ES-I3 (cell line): ENCODE results near the gene ALDH1A3.

Source experiments
- H3K36me3 ChIP-seq: 2 replicates; pipeline ENCODE4 v1.6.1; 2013; ENCODE audit warnings: mild to moderate bottlenecking, low read length, control low read depth, moderate library complexity; ENCODE audit not compliant: insufficient read depth
- H3K4me1 ChIP-seq: 2 replicates; pipeline ENCODE4 v1.6.1; 2013; ENCODE audit warnings: mild to moderate bottlenecking, control low read depth, low read length; ENCODE audit not compliant: insufficient read depth
- H3K9ac ChIP-seq: 2 replicates; pipeline ENCODE4 v1.6.1; 2013; ENCODE audit warnings: low read depth, mild to moderate bottlenecking, low read length, moderate library complexity
- H3K9me3 ChIP-seq: 2 replicates; pipeline ENCODE4 v1.6.1; 2013; ENCODE audit warnings: mild to moderate bottlenecking, low read length, moderate library complexity; ENCODE audit not compliant: control insufficient read depth, insufficient read depth

Gene ALDH1A3

DNA sequence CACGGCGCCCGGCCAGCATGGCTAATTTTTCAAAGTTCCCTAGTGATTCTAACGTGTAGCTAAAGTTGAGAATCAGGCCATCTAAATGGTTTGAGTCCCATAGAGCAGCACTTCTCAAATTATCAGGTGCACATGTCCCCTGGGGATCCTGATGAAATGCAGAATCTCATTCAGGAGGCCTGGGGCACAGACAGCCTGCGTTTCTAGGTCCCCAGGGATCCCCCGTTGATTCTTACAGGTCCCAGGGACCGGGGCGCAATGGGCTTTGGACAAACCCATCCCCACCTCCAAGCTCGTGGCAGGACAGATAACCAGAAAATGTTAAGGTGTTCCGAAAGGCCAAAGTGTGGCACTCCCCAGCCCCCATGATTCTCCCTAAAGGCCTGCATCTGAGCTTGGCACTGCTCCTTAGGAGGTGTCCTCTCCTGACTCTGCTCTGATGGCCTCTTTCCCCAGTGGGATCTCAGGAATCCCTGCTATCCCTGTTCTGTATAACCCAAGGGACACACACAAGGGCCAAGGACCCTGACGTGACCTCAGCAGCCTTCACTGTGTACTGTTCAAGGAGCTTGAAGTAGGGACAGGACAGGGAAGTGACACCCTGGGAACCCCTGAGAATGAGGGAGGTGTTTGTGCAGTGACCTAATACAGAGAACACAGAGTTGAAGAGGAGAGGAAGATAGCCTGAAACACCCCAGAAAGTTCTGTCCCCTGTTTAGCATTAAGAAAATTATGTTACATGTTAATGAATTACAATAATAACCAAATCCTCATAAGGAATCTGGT, 47.5 kb downstream of the ALDH1A3 start:
- Histone ChIP-seq H3K36me3 (no peaks in the 10 kb centered on the region), H3K4me1 (no peaks in the 10 kb centered on the region; the same call in 1 of the 2 replicates), H3K9ac (no peak overlapping the region), H3K9me3 (no peaks in the 10 kb centered on the region)

DNA sequence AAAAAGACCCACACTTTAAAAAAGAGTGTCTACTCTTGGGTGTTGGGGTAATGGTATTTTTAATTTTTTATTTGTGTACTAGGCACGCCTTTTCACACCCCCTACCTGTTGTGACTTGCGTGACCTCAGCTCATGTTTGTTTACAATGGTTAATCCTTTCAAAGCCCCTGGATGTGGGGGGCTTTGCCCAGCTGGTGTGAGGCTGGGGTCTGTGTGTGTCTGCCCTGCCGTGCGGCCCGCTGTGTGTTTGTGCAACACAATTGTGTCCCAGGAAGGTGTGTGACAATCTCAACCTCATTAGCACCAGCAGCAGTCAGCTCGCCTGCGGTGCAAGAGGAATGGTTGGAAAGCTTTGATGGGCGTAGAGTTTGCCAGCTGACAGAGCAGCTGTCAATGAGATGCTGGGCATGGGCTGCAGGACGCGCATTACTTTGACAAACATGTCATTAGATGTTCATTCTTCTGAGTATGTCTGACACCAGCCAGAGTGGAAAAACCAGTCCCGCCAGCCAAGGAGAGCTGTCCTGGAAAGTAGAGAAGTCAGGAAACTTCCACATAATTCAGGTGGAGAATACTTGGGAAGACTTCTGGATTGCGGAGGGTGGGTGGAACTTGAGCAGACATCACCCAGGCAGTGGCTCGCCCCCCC, 49.1 kb downstream of the ALDH1A3 start:
- H3K9ac ChIP-seq: no peak overlapping the region

DNA sequence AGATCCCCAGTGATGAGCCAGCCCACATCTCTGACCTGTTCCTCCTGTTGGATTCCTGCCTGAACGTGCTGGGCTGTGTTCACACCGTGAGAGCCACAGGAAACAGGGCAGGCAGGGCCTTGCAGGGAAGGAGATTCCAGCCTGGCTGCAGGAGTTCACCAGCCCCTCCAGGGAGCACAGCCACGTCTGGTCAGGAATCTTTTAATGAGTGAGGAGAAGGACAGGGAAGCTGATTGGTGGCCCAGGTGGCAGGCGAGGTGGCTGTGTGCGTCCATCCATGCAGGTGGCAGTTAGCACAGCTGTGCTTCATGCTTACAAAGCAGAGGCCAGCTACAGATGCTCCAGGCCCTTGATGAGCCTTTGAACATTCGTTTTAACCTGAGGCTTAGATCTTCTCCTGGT, 50.0 kb downstream of the ALDH1A3 start:
- H3K9me3 ChIP-seq: no peaks in the 10 kb centered on the region
- no peaks in the 10 kb centered on the region for H3K36me3 ChIP-seq
- peaks cover 9% of the 10 kb centered on the region; the same call in 1 of the 2 replicates for H3K4me1 ChIP-seq
- H3K9ac ChIP-seq: no peak overlapping the region

More for the DNA sequence above, 49.1 kb downstream of the ALDH1A3 start:
- peaks cover 9% of the 10 kb centered on the region; the same call in 1 of the 2 replicates for H3K4me1 ChIP-seq
- H3K36me3 ChIP-seq: no peaks in the 10 kb centered on the region
- H3K9me3 ChIP-seq: no peaks in the 10 kb centered on the region

DNA sequence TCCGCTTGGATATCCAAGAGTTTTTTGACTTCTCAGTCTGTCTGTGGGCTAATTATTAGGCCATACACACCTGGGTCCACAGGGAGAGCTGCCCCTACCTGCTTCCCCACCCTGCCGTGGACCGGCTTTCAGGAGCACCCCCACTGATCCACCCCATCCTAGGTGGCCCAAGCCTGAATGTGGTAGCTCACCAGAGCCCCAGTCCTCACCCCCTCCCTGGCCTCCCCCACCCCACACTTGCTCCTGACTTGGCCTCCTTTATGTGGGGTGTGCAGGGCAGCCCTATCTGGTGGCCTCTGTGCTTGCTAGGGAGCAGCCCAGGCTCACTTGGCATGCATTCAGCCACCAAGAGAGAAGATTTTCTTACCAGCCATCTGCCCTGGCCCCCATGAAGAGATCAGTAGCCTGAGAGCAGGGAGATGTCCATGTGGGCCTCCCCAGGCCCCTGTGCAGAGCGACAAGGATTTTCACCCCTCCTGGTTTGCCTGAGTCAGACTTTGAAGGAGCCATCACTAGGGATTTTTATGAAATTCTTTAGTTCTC, 50.7 kb downstream of the ALDH1A3 start:
- Histone ChIP-seq H3K9ac (no peak overlapping the region), H3K4me1 (peaks cover 9% of the 10 kb centered on the region; the same call in 1 of the 2 replicates), H3K9me3 (no peaks in the 10 kb centered on the region), H3K36me3 (no peaks in the 10 kb centered on the region)

DNA sequence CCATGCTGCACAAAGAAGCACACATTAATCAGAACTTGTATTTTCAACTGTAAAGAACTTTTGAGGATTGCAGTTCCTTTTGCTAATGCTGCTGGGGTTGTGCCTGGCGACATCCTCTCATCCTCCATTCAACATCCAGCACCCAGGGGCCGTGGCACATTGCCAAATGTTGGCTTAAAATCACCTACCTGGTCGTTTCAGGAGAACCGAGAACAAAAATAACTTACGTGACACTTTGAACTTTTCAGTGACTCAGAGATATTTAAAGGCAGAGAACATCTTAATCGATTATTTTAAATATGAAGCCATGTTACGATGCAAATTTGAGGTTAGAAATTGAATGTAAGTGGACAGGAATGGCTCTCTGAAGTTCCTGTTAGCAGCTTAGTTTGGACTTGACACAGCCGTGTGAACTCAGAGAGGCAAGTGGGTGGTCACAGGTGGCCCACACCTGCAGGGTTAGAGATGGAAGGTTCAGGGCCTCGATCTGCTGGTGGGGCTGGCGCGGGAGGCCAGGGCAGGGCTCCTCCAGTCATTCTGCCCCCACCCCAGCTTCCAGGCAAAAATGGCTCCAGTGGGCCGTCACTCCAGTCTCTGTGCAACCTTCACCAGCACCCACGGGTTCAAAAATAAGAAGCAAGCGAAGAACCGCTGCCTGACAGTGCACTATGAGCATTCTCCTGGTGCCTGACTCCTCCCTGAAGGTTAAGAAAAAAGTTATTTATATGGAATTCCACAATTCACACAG, 51.7 kb downstream of the ALDH1A3 start:
- no peak overlapping the region for H3K9ac ChIP-seq
- H3K36me3 ChIP-seq: no peaks in the 10 kb centered on the region
- H3K9me3 ChIP-seq: no peaks in the 10 kb centered on the region
- peaks cover 9% of the 10 kb centered on the region; the same call in 1 of the 2 replicates for H3K4me1 ChIP-seq

DNA sequence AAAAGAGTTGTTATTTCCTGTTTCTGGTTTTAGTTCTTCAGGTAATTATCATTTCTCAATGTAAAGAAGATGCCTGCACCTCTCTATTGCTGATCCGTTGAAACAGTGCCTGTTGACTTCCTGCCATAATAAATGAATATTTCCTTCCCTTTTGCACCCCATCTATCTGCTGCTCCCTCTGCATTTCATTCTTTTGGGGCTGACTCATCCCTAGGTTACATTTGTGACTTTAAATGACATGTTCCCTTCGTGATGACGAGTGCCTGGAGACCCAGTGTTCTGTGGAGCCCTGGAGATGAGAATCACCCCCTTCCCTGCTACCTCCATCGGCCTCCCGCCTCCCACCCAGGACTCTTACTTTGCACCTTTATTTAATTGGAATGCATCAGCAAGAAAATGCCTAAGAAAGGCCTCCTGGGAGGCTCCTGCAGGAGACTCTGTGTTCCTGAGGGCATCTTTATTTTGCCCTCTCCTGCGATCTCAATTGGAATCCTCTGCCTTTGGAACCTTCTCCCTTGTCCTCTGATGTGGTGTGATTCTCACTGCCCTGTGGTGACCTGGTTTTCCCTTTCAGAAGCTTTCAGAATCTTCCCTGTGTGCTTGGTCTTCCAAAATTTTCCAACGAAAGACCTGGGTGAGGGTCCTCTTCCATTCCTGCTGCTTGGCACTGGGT, 53.2 kb downstream of the ALDH1A3 start:
- Histone ChIP-seq H3K9ac (no peak overlapping the region), H3K9me3 (no peaks in the 10 kb centered on the region), H3K36me3 (no peaks in the 10 kb centered on the region), H3K4me1 (peaks cover 9% of the 10 kb centered on the region; the same call in 1 of the 2 replicates)

DNA sequence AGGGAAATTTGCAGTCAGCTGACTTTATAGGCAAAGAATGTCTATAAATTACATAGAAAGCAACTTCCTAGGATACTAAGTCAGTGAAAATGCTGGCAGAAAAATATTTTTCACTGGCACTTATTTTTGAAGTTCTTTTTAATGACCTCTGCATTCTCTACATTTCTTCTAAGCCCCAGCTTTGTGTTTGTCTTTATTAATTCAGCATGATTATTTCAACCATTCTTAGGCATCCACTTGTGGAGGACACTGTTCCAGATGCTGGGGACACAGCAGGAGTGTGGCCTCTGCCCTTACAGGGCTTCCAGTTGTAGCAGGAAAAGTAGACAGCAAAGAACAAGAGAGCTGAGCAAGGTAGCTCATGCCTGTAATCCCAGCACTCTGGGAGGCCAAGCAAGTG, 54.5 kb downstream of the ALDH1A3 start:
- peaks cover 9% of the 10 kb centered on the region; the same call in 1 of the 2 replicates for H3K4me1 ChIP-seq
- no peaks in the 10 kb centered on the region for H3K36me3 ChIP-seq
- H3K9me3 ChIP-seq: no peaks in the 10 kb centered on the region
- no peak overlapping the region for H3K9ac ChIP-seq

DNA sequence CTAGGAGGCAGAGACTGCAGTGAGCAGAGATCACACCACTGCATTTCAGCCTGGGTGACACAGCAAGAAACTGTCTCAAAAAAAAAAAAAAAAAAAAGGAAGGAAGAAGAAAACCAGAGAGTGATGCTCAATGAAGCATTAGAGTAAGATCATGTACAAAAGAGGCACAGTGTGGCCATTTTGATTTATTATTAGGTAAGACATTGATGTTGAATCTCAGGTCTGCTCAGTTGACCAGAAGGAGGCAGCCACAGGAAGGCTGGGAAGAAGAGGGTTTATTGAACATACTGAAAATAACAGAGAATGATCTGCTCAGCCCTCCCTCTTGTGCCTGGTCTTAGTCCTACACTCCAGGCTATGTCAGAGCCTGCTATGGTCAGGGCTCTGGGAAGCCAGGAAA, 55.1 kb downstream of the ALDH1A3 start:
- no peak overlapping the region for H3K9ac ChIP-seq
- H3K9me3 ChIP-seq: no peaks in the 10 kb centered on the region
- H3K36me3 ChIP-seq: no peaks in the 10 kb centered on the region
- H3K4me1 ChIP-seq: peaks cover 9% of the 10 kb centered on the region; the same call in 1 of the 2 replicates

DNA sequence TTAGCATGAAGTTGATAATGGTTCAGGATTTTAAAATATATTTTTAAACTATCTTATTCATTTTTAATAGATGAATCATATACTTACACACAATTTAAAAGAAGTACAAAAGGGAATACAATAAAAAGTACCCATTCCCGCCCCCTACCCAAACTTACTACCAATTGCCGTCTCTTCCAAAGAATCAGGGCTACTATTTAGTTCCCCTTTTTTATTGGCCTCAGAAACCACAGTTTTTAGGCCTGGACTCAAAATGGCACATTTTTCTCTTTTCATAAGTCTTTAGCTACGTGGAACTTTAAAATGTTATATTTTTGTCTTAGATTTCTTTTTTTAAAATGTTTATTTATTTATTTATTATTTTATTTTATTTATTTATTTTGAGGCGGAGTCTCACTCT, 57.5 kb downstream of the ALDH1A3 start:
- H3K9me3 ChIP-seq: no peaks in the 10 kb centered on the region
- H3K9ac ChIP-seq: no peak overlapping the region
- peaks cover 9% of the 10 kb centered on the region; the same call in 1 of the 2 replicates for H3K4me1 ChIP-seq
- H3K36me3 ChIP-seq: no peaks in the 10 kb centered on the region

DNA sequence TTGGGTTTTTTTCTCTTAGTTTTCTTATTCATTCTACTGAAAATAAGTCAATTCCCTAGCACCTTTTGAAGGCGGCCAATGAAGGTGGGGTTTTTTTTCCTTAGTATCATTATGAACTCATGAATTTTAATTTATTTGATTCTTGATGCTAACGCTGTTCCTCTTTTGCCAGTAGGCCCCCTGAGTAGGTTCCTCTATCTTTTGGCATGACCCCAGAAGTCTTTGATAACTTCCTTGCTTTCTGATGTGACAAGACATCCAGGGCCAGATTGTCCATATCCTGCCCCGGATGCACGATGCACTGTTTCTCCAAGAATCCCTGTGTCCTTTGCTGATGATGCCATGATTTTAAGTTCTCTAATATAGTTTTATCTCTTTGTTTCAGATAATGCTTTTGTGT, 60.2 kb downstream of the ALDH1A3 start:
- Histone ChIP-seq H3K4me1 (no peaks in the 10 kb centered on the region), H3K9me3 (no peaks in the 10 kb centered on the region), H3K9ac (no peak overlapping the region), H3K36me3 (no peaks in the 10 kb centered on the region)

DNA sequence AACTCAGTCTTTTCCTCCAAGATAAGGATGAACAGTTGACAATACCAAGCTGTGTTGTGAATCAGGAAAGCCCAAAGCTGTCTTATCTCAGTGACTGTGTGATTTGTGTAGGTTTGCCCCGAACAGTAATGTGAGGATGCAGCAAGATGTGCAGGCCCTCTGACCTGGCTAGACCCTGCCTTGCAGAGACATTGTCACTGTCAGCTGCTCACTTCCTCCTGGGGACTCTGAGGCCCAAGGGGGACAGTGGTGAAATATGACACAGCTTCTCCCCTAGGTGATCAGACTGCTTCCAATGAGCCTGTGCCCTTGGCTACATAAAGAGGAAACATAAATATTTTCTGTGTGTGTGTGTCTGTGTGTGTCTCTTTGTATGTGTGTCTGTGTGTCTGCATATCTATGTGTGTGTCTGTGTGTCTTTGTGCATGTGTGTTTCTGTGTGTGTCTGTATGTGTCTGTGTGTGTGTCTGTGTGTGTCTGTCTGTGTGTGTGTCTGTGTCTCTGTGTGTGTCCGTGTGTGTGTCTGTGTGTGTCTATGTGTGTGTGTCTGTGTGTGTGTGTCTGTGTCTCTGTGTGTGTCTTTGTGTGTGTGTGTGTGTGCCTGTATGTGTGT, 61.2 kb downstream of the ALDH1A3 start:
- no peak overlapping the region for H3K9ac ChIP-seq
- H3K4me1 ChIP-seq: no peaks in the 10 kb centered on the region
- no peaks in the 10 kb centered on the region for H3K9me3 ChIP-seq
- no peaks in the 10 kb centered on the region for H3K36me3 ChIP-seq

DNA sequence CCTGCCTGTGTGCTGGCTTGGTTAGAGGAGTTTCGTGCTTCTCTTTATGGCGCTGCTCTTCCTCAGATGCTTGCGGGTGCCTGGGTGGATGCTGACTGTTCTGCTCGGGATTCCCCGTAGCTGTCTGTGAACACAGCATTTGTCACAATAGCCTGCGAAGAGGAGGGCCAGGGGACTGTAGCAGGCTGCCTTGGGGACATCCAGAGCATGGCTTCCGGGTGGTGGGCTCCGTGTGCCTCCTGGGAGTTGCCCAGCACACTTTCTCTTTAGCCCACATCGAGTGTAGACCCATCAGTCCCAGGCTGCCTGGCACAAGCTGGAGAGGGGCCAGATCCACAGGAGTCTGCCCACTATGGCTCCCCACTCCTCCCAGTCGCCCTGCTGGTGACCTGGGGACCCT, 61.9 kb downstream of the ALDH1A3 start:
- Histone ChIP-seq H3K36me3 (no peaks in the 10 kb centered on the region), H3K9me3 (no peaks in the 10 kb centered on the region), H3K9ac (no peak overlapping the region), H3K4me1 (no peaks in the 10 kb centered on the region)

DNA sequence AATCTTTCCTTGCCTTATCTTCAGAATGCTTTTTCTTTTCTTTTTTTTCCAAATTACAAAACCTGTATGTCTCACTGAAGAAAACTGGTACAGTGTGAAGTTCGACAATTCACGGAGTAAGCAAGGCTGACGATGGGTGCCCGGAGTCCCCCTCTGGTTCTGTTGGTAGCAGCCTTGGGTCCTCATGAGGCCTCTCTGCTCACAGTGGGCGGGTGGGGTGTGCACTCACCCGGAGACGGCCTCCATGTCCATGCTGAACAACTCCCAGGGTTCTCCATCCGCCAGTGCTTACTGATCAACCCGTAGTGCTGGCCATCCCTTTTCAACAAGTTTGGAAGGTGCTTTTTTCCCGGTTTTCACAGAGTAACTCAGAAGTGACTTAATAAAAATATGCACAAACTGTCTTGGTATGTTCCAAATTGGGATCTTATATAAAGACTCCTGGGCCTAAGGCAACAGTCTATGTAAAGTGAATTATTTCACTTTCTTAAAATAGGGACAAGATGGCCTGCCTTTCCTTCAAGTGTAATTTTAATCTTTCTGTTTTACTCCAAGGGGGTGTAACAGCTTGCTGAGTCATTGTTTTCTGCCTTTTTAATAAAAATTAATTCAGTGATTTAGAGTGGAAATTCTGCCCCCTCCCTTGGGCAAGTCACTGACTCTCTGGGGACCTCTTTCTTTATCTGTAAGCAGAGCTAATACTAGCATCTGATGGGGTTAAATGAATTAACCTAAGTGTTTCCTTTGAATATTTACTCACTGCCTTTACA, 63.2 kb downstream of the ALDH1A3 start:
- H3K36me3 ChIP-seq: no peaks in the 10 kb centered on the region
- H3K9ac ChIP-seq: no peak overlapping the region
- H3K9me3 ChIP-seq: no peaks in the 10 kb centered on the region
- no peaks in the 10 kb centered on the region for H3K4me1 ChIP-seq
